IPS DF 4.7 (cell line): ENCODE measurements around the gene CDH2.

Experiments
- DNase-seq: peaks from one replicate; pipeline ENCODE4 v3.0.0-alpha.2; 2013; ENCODE audit warnings: low spot score; ENCODE audit errors: extremely low read depth

The CDH2 gene

GRCh38 chr18:28002841-28003240 is 174.1 kb downstream of the CDH2 start:
- no peak for DNase-seq

- no peak for DNase-seq
Observed at GRCh38 chr18:27996801-27997272, 180.1 kb downstream of the CDH2 start.

GRCh38 chr18:27995770-27996502 is 181.0 kb downstream of the CDH2 start:
- no peak for DNase-seq

- DNase-seq, result no peak
Observed at GRCh38 chr18:27994571-27994970, 182.4 kb downstream of the CDH2 start.

GRCh38 chr18:27991391-27991790 is 185.5 kb downstream of the CDH2 start:
- no peak for DNase-seq

GRCh38 chr18:27985832-27986231 is 191.1 kb downstream of the CDH2 start:
- DNase-seq, result no peak

- no peak for DNase-seq
Observed at GRCh38 chr18:27983780-27984179, 193.2 kb downstream of the CDH2 start.

- no peak for DNase-seq
Observed at GRCh38 chr18:27976806-27977408, 200.0 kb downstream of the CDH2 start.

GRCh38 chr18:27970321-27970720 is 206.6 kb downstream of the CDH2 start:
- no peak for DNase-seq

- no peak for DNase-seq
Observed at GRCh38 chr18:27969206-27969605, 207.7 kb downstream of the CDH2 start.

GRCh38 chr18:27967913-27968824 is 208.8 kb downstream of the CDH2 start:
- DNase-seq, result no peak

- no peak for DNase-seq
Observed at GRCh38 chr18:27966881-27967280, 210.0 kb downstream of the CDH2 start.

GRCh38 chr18:27964811-27965210 is 212.1 kb downstream of the CDH2 start:
- peak; percentile 11 for DNase-seq

GRCh38 chr18:27959101-27959500 is 217.8 kb downstream of the CDH2 start:
- DNase-seq, result no peak

GRCh38 chr18:27956001-27956640 is 220.8 kb downstream of the CDH2 start:
- no peak for DNase-seq

- no peak for DNase-seq
Observed at GRCh38 chr18:27954226-27954625, 222.7 kb downstream of the CDH2 start.

GRCh38 chr18:27952741-27953140 is 224.2 kb downstream of the CDH2 start:
- DNase-seq, result no peak

GRCh38 chr18:27950648-27951228 is 226.2 kb downstream of the CDH2 start:
- no peak for DNase-seq

- no peak for DNase-seq
Observed at GRCh38 chr18:27948986-27949385, 227.9 kb downstream of the CDH2 start.

GRCh38 chr18:27942706-27943105 is 234.2 kb downstream of the CDH2 start:
- DNase-seq, result no peak

- DNase-seq, result no peak
Observed at GRCh38 chr18:27931535-27931934, 245.4 kb downstream of the CDH2 start.
